Vagina (tissue), 2 donors: Measurements from ENCODE around the gene ACKR4.

Source experiments
- POLR2AphosphoS5 ChIP-seq, 2 donors: sonication (generic); formaldehyde crosslinking; IDR thresholded peaks; one replicate each; pipeline ENCODE4 v1.9.0; 2017; ENCODE audit warnings: antibody characterized with exemption in 2 of 2, mild to moderate bottlenecking in 2 of 2, low read depth in 1 of 2; ENCODE audit not compliant: insufficient read depth in 1 of 2
- TF ChIP-seq, protein P1 (sequence below), 3 experiments: fragments of 450-650 bp in 2 of 3; fragments of 200-600 bp in 1 of 3; sonication (generic) in 1 of 3; IDR thresholded peaks; one replicate each; pipeline ENCODE4 v1.5.1; 2017 to 2019; ENCODE audit warnings: antibody characterized with exemption in 3 of 3, mild to moderate bottlenecking in 2 of 3, moderate library complexity in 2 of 3

- TF ChIP-seq, protein P1, sequence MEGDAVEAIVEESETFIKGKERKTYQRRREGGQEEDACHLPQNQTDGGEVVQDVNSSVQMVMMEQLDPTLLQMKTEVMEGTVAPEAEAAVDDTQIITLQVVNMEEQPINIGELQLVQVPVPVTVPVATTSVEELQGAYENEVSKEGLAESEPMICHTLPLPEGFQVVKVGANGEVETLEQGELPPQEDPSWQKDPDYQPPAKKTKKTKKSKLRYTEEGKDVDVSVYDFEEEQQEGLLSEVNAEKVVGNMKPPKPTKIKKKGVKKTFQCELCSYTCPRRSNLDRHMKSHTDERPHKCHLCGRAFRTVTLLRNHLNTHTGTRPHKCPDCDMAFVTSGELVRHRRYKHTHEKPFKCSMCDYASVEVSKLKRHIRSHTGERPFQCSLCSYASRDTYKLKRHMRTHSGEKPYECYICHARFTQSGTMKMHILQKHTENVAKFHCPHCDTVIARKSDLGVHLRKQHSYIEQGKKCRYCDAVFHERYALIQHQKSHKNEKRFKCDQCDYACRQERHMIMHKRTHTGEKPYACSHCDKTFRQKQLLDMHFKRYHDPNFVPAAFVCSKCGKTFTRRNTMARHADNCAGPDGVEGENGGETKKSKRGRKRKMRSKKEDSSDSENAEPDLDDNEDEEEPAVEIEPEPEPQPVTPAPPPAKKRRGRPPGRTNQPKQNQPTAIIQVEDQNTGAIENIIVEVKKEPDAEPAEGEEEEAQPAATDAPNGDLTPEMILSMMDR (IDR thresholded peaks at IDR 0.05) = no peak
- TF ChIP-seq POLR2AphosphoS5 (IDR thresholded peaks at IDR 0.05; ENCODE audit: insufficient read depth in 1 of 2, low read depth in 1 of 2) = no peak
Measured at GRCh38 chr3:132569153-132569552, 27.9 kb upstream of the ACKR4 start.
